HepG2 (cell line): ENCODE data around the gene SRSF2. TPM values are rescaled to one million over a fixed set of nuclear protein-coding genes. Genes with fewer than 3 reads are reported as not detected.

Source experiments
- ATAC-seq: fragments of 200-7000 bp; cut with Tn5 transposase; 3 replicates; pipeline ENCODE4 v1.9.1; 2020; ENCODE audit warnings: mild to moderate bottlenecking, moderate library complexity
- BruUV-seq: library from RNA; stranded (reverse); fragments of 400-500 nt; replicated peaks from 2 replicates; lab custom pipeline; 2021; lab: Mats Ljungman, UMichigan
- CTCF ChIA-PET: fragments of 300-600 bp; formaldehyde crosslinking; extraction: SDS; loops from one replicate; lab custom pipeline; 2021; ENCODE audit warnings: low total read pairs, inconsistent platforms, low intra/inter-chr PET ratio; lab: Yijun Ruan, JAX
- POLR2A ChIA-PET: fragments of 350-600 bp; sonication (Branson Sonifier 250); formaldehyde crosslinking; loops from one replicate; lab custom pipeline; 2020; ENCODE audit warnings: antibody characterized with exemption, inconsistent platforms; lab: Yijun Ruan, JAX
- DNase-seq: peaks from one replicate; pipeline ENCODE4 v3.0.0-alpha.2; 2015; ENCODE audit warnings: low spot score
- FAIRE-seq: peaks from 3 replicates; lab custom pipeline; 2011; peaks lifted over from hg19 to GRCh38; lab: Jason Lieb, UNC
- H2AFZ ChIP-seq: one replicate; pipeline ENCODE4 v1.6.1; 2011; ENCODE audit warnings: low read length, inconsistent platforms
- H3K27ac ChIP-seq: fragments of 300-600 bp; 3 replicates; pipeline ENCODE4 v1.8.0; 2011; ENCODE audit warnings: mixed run types, mild to moderate bottlenecking, mixed read lengths, low read length, inconsistent platforms; ENCODE audit not compliant: insufficient read depth; ENCODE audit errors: extremely low read length
- H3K27me3 ChIP-seq, 2 experiments: fragments of 200-600 bp in 1 of 2; 2 replicates in 1 of 2; 3 replicates in 1 of 2; pipeline versions ENCODE4 v1.6.0 to v1.8.0; 2011; ENCODE audit warnings: low read length in 2 of 2, mild to moderate bottlenecking in 2 of 2, moderate library complexity in 2 of 2, inconsistent platforms in 1 of 2; ENCODE audit not compliant: insufficient read depth in 2 of 2, control insufficient read depth in 1 of 2
- H3K36me3 ChIP-seq, 2 experiments: fragments of 200-600 bp in 1 of 2; replicated peaks in 1 of 2; 2 replicates in 1 of 2; 3 replicates in 1 of 2; pipeline versions ENCODE4 v1.5.1 to v1.8.0; 2011; ENCODE audit warnings: low read length in 2 of 2, inconsistent platforms in 1 of 2; ENCODE audit not compliant: insufficient read depth in 2 of 2, control insufficient read depth in 1 of 2
- H3K4me1 ChIP-seq: 2 replicates; pipeline ENCODE4 v1.5.1; 2012; ENCODE audit warnings: low read length, inconsistent platforms; ENCODE audit not compliant: insufficient read depth
- H3K4me2 ChIP-seq: 2 replicates; pipeline ENCODE4 v1.6.0; 2011; ENCODE audit warnings: low read depth, low read length, inconsistent platforms
- H3K4me3 ChIP-seq, 3 experiments: fragments of 200-600 bp in 1 of 3; sonication (generic), shearing (Covaris generic) in 1 of 3; replicated peaks in 1 of 3; 2 replicates each; pipeline ENCODE4 v1.5.1; 2011 to 2016; ENCODE audit warnings: low read length in 3 of 3, inconsistent platforms in 2 of 3, low read depth in 2 of 3, mild to moderate bottlenecking in 2 of 3, control low read depth in 1 of 3, mixed read lengths in 1 of 3; ENCODE audit not compliant: insufficient read depth in 1 of 3
- H3K79me2 ChIP-seq: one replicate; pipeline ENCODE4 v1.6.1; 2011; ENCODE audit warnings: low read length, inconsistent platforms; ENCODE audit not compliant: insufficient read depth
- H3K9ac ChIP-seq: 2 replicates; pipeline ENCODE4 v1.6.0; 2011; ENCODE audit warnings: mild to moderate bottlenecking, low read depth, low read length, inconsistent platforms; ENCODE audit not compliant: insufficient read depth
- H3K9me3 ChIP-seq: 2 replicates; pipeline ENCODE4 v1.5.1; 2012; ENCODE audit warnings: mild to moderate bottlenecking, low read length
- H4K20me1 ChIP-seq: 2 replicates; pipeline ENCODE4 v1.6.0; 2011; ENCODE audit warnings: inconsistent platforms, mild to moderate bottlenecking, low read length, moderate library complexity; ENCODE audit not compliant: insufficient read depth
- ARID2 ChIP-seq: sonication (generic); formaldehyde crosslinking; IDR thresholded peaks from 2 replicates; pipeline ENCODE4 v1.8.1; 2022; ENCODE audit warnings: mild to moderate bottlenecking, missing genetic modification reagents, borderline replicate concordance
- CBX5 ChIP-seq: sonication (generic); formaldehyde crosslinking; IDR thresholded peaks from 2 replicates; pipeline ENCODE4 v1.4.0; 2020; ENCODE audit warnings: missing genetic modification reagents, borderline replicate concordance
- ETV6 ChIP-seq: sonication (generic); formaldehyde crosslinking; conservative IDR thresholded peaks from 2 replicates; pipeline ENCODE4 v1.4.0; 2020; ENCODE audit warnings: missing genetic modification reagents
- FOXM1 ChIP-seq: sonication (generic); formaldehyde crosslinking; IDR thresholded peaks from 2 replicates; pipeline ENCODE4 v1.5.0; 2020; ENCODE audit warnings: missing genetic modification reagents
- HNRNPK ChIP-seq: fragments of 200-400 bp; formaldehyde crosslinking; IDR thresholded peaks from 2 replicates; pipeline ENCODE4 v1.6.1; 2018; ENCODE audit warnings: low read length, low read depth, moderate library complexity, mild to moderate bottlenecking; ENCODE audit not compliant: poor library complexity, severe bottlenecking
- KDM2A ChIP-seq: sonication (generic); formaldehyde crosslinking; IDR thresholded peaks from 2 replicates; pipeline ENCODE4 v1.4.0; 2020; ENCODE audit warnings: low read depth, missing genetic modification reagents, borderline replicate concordance
- NFYC ChIP-seq: IDR thresholded peaks from 2 replicates; pipeline ENCODE4 v1.6.1; 2016; ENCODE audit warnings: missing genetic modification reagents, missing compliant biosample characterization
- SRSF9 ChIP-seq: fragments of 200-400 bp; formaldehyde crosslinking; IDR thresholded peaks from 2 replicates; pipeline ENCODE4 v1.6.1; 2018; ENCODE audit warnings: borderline replicate concordance, mild to moderate bottlenecking, low read depth, low read length; ENCODE audit not compliant: insufficient read depth, poor library complexity, severe bottlenecking
- STAT5B ChIP-seq: sonication (generic); formaldehyde crosslinking; IDR thresholded peaks from 2 replicates; pipeline ENCODE4 v1.4.0; 2020; ENCODE audit warnings: missing genetic modification reagents
- TAF15 ChIP-seq: fragments of 200-400 bp; formaldehyde crosslinking; IDR thresholded peaks from one replicate; pipeline ENCODE4 v1.6.1; 2018; ENCODE audit warnings: mild to moderate bottlenecking, low read depth, low read length; ENCODE audit not compliant: poor library complexity, severe bottlenecking
- ZMYM3 ChIP-seq: sonication (generic); formaldehyde crosslinking; IDR thresholded peaks from 2 replicates; pipeline ENCODE4 v1.5.1; 2020; ENCODE audit warnings: mild to moderate bottlenecking, missing genetic modification reagents
- ZNF230 ChIP-seq: sonication (generic); formaldehyde crosslinking; IDR thresholded peaks from 2 replicates; pipeline ENCODE4 v1.4.0; 2020; ENCODE audit warnings: mild to moderate bottlenecking, missing genetic modification reagents
- ZNF607 ChIP-seq: sonication (generic); formaldehyde crosslinking; IDR thresholded peaks from 2 replicates; pipeline ENCODE4 v1.5.1; 2020; ENCODE audit warnings: missing genetic modification reagents, mild to moderate bottlenecking, borderline replicate concordance
- WGBS: methylation state at CpG from one replicate; pipeline ENCODE4 v1.1.6; 2017; ENCODE audit warnings: low lambda C conversion rate; 5-methylcytosine and 5-hydroxymethylcytosine counted together
- in situ Hi-C: cut with HindIII; loops from 2 replicates; pipeline ENCODE4 v1.10.0; 2017; ENCODE audit warnings: low pct_unique_long_range_greater_than_20kb; ENCODE audit not compliant: extremely low pct_ligation_motif_present
- intact Hi-C: fragments of 100-400 bp; cut with micrococcal nuclease; formaldehyde crosslinking; loops from one replicate; pipeline ENCODE4 v1.10.0; 2022; ENCODE audit not compliant: unreplicated experiment
- polyA plus RNA-seq, 8 experiments: library from polyadenylated mRNA; depleted of rRNA in 3 of 8; stranded (reverse) in 7 of 8; unstranded in 1 of 8; fragments of >200 nt; fragmentation: Illumina TruSeq in 4 of 8; extraction: Trizol in 4 of 8; gene quantifications; 2 replicates each; pipeline versions ENCODE4 v1.2.1 to v1.2.3, GENCODE V29; 2011 to 2016; ENCODE audit warnings: low read depth in 4 of 8, missing spikeins in 1 of 8, mixed read lengths in 1 of 8; ENCODE audit not compliant: insufficient read depth in 1 of 8
- total RNA-seq, 5 experiments: library from RNA; depleted of rRNA; stranded (reverse); fragments of >200 nt; fragmentation: Illumina TruSeq; extraction: Trizol; gene quantifications; 2 replicates each; pipeline ENCODE4 v1.2.3, GENCODE V29; 2016; ENCODE audit warnings: low read depth in 1 of 5
- TF ChIP-seq, protein P1 (sequence below): conservative IDR thresholded peaks from 2 replicates; pipeline ENCODE4 v1.6.1; 2018; ENCODE audit warnings: missing genetic modification reagents
- TF ChIP-seq, protein P2 (sequence below): sonication (generic); formaldehyde crosslinking; IDR thresholded peaks from 2 replicates; pipeline ENCODE4 v1.4.0; 2020; ENCODE audit warnings: missing genetic modification reagents
- TF ChIP-seq, protein P3 (sequence below): IDR thresholded peaks from 2 replicates; pipeline ENCODE4 v1.6.1; 2016; ENCODE audit warnings: missing compliant biosample characterization, missing genetic modification reagents, borderline replicate concordance
- TF ChIP-seq, protein P4 (sequence below): IDR thresholded peaks from 2 replicates; pipeline ENCODE4 v1.6.1; 2016; ENCODE audit warnings: missing genetic modification reagents, missing compliant biosample characterization
- TF ChIP-seq, protein P5 (sequence below): sonication (generic); formaldehyde crosslinking; conservative IDR thresholded peaks from 2 replicates; pipeline ENCODE4 v1.8.0; 2022; ENCODE audit warnings: low read depth, missing genetic modification reagents

The SRSF2 gene
- total and polyA plus RNA-seq, 2 of the 13 experiments (the other 11 are each of a cell fraction or from before 2014, with no cell fraction given): 306 to 319 TPM

DNA sequence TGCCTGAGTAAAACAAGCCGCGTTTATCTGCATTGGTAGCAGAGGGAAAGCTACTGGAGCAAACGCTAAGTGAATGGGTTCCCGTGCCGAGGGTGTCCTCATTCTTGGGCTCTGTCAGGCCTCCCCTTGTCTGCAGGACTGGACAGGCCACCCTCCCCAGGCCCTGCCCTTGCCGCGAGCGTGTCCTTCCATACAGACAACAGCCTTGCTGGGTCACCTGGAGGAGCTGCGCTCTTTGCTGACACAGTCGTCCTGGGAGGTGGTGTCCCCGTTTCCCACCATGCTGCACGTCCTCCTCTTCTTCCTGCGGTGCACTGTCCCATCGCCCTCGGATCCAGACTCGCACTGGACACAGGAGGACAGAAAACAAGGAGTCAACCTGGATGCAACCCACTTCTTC, 18.6 kb downstream of the SRSF2 start (continued):
- TF ChIP-seq, protein P1, sequence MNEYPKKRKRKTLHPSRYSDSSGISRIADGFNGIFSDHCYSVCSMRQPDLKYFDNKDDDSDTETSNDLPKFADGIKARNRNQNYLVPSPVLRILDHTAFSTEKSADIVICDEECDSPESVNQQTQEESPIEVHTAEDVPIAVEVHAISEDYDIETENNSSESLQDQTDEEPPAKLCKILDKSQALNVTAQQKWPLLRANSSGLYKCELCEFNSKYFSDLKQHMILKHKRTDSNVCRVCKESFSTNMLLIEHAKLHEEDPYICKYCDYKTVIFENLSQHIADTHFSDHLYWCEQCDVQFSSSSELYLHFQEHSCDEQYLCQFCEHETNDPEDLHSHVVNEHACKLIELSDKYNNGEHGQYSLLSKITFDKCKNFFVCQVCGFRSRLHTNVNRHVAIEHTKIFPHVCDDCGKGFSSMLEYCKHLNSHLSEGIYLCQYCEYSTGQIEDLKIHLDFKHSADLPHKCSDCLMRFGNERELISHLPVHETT (CRISPR knock-in tag): no peak
- TF ChIP-seq, protein P2, sequence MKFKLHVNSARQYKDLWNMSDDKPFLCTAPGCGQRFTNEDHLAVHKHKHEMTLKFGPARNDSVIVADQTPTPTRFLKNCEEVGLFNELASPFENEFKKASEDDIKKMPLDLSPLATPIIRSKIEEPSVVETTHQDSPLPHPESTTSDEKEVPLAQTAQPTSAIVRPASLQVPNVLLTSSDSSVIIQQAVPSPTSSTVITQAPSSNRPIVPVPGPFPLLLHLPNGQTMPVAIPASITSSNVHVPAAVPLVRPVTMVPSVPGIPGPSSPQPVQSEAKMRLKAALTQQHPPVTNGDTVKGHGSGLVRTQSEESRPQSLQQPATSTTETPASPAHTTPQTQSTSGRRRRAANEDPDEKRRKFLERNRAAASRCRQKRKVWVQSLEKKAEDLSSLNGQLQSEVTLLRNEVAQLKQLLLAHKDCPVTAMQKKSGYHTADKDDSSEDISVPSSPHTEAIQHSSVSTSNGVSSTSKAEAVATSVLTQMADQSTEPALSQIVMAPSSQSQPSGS: no peak

DNA sequence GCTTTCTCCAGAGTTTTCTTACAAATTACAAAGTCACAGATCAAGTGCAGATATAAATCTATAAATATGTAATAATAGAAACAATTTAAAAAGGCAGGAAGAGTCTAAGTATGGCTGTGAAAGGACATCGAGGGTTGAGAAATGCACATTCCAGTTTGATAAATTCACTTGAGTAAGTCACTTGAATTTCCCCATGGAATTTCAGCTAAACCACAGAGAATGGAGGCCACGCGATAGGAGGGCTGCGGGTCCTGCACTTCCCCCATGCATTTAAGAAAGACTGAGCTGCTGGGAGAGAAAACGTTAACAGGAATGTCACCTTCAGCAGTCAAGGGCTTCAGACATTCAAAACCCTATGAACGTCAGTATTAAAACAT, 20.3 kb downstream of the SRSF2 start:
- intact Hi-C loops (no loop called here), in situ Hi-C loops (loop anchor here (5.0 kb wide), 1 partner anchor 35 kb away; no protein-coding TSS in a partner anchor)
- no peaks in the 10 kb centered on the region; the same call in 1 of the 2 replicates for H4K20me1 ChIP-seq
- peaks cover 33 to 78% of the 10 kb centered on the region in 2 experiments for H3K36me3 ChIP-seq
- ATAC-seq: no peak
- 95% methylated on average over 6 of the region's 6 CpGs for WGBS
- no peaks in the 10 kb centered on the region for H3K9me3 ChIP-seq
- no TSS peak for BruUV-seq
- ChIA-PET POLR2A (interaction anchor here (0.8 to 2.4 kb wide), 2 partner anchors 9 to 45 kb away, joined by 4 to 15 read pairs; partner anchors contain the start of genes JMJD6 and METTL23), CTCF (no interaction called here)
- peaks cover 3% of the 10 kb centered on the region for H3K79me2 ChIP-seq
- no peak overlapping the region for H3K9ac ChIP-seq
- no peak for DNase-seq
- H3K4me1 ChIP-seq: peaks cover 18% of the 10 kb centered on the region
- no peak overlapping the region for H3K4me2 ChIP-seq
- no peak overlapping the region for H3K4me3 ChIP-seq
- no peak overlapping the region for H2AFZ ChIP-seq
- no peak overlapping the region for H3K27ac ChIP-seq
- no peaks in the 10 kb centered on the region for H3K27me3 ChIP-seq
- FAIRE-seq: no peak
- no peak for TF ChIP-seq ARID2
- TF ChIP-seq CBX5: no peak
- TF ChIP-seq ZNF230 (CRISPR knock-in tag): no peak
- TF ChIP-seq ETV6 (CRISPR knock-in tag): no peak
- no peak for TF ChIP-seq HNRNPK
- TF ChIP-seq TAF15: no peak
- TF ChIP-seq, protein P3, sequence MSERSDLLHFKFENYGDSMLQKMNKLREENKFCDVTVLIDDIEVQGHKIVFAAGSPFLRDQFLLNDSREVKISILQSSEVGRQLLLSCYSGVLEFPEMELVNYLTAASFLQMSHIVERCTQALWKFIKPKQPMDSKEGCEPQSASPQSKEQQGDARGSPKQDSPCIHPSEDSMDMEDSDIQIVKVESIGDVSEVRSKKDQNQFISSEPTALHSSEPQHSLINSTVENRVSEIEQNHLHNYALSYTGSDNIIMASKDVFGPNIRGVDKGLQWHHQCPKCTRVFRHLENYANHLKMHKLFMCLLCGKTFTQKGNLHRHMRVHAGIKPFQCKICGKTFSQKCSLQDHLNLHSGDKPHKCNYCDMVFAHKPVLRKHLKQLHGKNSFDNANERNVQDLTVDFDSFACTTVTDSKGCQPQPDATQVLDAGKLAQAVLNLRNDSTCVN (CRISPR knock-in tag): no peak
- no peak for TF ChIP-seq ZNF607 (CRISPR knock-in tag)
- TF ChIP-seq STAT5B (CRISPR knock-in tag): no peak
- no peak for TF ChIP-seq KDM2A (CRISPR knock-in tag)
- TF ChIP-seq, protein P4, sequence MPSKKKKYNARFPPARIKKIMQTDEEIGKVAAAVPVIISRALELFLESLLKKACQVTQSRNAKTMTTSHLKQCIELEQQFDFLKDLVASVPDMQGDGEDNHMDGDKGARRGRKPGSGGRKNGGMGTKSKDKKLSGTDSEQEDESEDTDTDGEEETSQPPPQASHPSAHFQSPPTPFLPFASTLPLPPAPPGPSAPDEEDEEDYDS (CRISPR knock-in tag): no peak
- TF ChIP-seq ZMYM3: no peak
- no peak for TF ChIP-seq FOXM1 (CRISPR knock-in tag)
- TF ChIP-seq, protein P5, sequence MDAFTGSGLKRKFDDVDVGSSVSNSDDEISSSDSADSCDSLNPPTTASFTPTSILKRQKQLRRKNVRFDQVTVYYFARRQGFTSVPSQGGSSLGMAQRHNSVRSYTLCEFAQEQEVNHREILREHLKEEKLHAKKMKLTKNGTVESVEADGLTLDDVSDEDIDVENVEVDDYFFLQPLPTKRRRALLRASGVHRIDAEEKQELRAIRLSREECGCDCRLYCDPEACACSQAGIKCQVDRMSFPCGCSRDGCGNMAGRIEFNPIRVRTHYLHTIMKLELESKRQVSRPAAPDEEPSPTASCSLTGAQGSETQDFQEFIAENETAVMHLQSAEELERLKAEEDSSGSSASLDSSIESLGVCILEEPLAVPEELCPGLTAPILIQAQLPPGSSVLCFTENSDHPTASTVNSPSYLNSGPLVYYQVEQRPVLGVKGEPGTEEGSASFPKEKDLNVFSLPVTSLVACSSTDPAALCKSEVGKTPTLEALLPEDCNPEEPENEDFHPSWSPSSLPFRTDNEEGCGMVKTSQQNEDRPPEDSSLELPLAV (CRISPR knock-in tag): no peak
- TF ChIP-seq SRSF9: no peak
- TF ChIP-seq NFYC (CRISPR knock-in tag): no peak
